Mucosa of descending colon (tissue), 3 donors: ENCODE results near the gene NUDT3. TPM values are rescaled to one million over a fixed set of nuclear protein-coding genes. Genes with fewer than 3 reads are reported as not detected.

Source experiments
- ATAC-seq: fragments of 200-7000 bp; cut with Tn5 transposase; one replicate; pipeline ENCODE4 v1.9.1; 2020; ENCODE audit warnings: mild to moderate bottlenecking, moderate library complexity
- DNase-seq, 3 donors: peaks; one replicate each; pipeline ENCODE4 v3.0.0-alpha.2; 2020
- H3K36me3 ChIP-seq: fragments of 200-600 bp; one replicate; pipeline ENCODE4 v1.8.0; 2021; ENCODE audit warnings: low read depth, mild to moderate bottlenecking
- H3K4me1 ChIP-seq: fragments of 200-600 bp; one replicate; pipeline ENCODE4 v1.8.0; 2021; ENCODE audit warnings: low read depth, mild to moderate bottlenecking
- H3K4me3 ChIP-seq: fragments of 200-600 bp; one replicate; pipeline ENCODE4 v1.8.0; 2021; ENCODE audit warnings: mild to moderate bottlenecking
- H3K9me3 ChIP-seq: fragments of 200-600 bp; one replicate; pipeline ENCODE4 v1.8.0; 2021; ENCODE audit warnings: mild to moderate bottlenecking
- intact Hi-C, 2 donors: fragments of 100-400 bp; cut with DNase I in 1 of 2; cut with micrococcal nuclease in 1 of 2; formaldehyde crosslinking; loops; one replicate each; pipeline versions ENCODE4 v1.11.0 to v1.11.1; 2022; cut with DNase I, micrococcal nuclease
- total RNA-seq, 3 donors: library from RNA; stranded (reverse); fragmentation: NEBNext Ultra II Directional in 2 of 3; extraction: Animal tissue kit (Norgen Biotek cat#: 25700) in 2 of 3; gene quantifications; one replicate each; pipeline versions ENCODE4 v1.2.1 to v1.2.4, GENCODE V29; 2021 to 2023
- TF ChIP-seq, protein P1 (sequence below): fragments of 200-600 bp; IDR thresholded peaks from one replicate; pipeline ENCODE4 v1.8.0; 2022; ENCODE audit warnings: antibody characterized with exemption, mild to moderate bottlenecking
- donor health status: DM: no; HTN: no; CAD: no; lungs with moderate emphysema.
- donor health status: DM: no; HTN: no; CAD: no.
- donor health status: DM: no; HTN: yes; CAD: no.

The NUDT3 gene
- total RNA-seq, 3 donors from 2014 or later: 19.1 to 48.7 (median 26.7) TPM

DNA sequence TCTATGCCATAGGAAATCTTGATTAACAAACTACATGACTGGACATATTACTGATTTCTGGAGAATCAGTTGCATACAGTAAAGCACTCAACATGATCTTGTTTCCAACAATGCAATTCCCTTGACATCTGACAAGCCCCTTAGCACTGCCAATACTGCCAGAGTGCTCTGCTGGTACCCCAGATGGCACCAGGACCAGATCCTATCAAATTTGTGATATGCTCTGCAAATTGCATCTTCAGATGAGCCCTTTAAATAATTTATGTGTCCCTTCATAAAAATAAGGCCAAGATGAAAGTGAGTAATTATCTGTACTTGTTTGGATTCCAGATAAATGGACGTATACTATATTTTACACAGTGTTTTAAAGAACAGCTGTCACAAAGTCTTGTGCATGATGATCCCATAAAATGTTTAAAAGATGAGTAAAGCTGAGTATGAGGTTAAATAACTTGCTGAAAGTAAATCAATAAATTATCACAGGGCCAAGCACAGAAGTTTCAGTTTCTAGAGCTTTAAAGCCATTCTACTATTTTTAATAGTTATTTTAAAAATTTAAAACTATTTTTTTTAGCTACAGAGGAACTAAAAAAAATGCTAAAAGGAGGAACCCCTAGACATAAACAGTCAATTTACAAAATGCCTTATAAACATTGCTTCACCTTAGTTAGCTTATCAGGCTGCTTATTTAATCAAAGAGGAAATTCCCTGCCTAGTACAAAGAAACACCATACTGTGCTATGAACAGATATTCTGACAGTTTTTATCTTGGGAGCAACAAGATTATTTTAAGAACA is 42.1 kb downstream of the NUDT3 start:
- Histone ChIP-seq H3K4me1 (peaks cover 4% of the 10 kb centered on the region), H3K9me3 (no peaks in the 10 kb centered on the region), H3K4me3 (no peak overlapping the region), H3K36me3 (no peaks in the 10 kb centered on the region)
- no peak for DNase-seq
- intact Hi-C loops: no loop called here
- TF ChIP-seq, protein P1, sequence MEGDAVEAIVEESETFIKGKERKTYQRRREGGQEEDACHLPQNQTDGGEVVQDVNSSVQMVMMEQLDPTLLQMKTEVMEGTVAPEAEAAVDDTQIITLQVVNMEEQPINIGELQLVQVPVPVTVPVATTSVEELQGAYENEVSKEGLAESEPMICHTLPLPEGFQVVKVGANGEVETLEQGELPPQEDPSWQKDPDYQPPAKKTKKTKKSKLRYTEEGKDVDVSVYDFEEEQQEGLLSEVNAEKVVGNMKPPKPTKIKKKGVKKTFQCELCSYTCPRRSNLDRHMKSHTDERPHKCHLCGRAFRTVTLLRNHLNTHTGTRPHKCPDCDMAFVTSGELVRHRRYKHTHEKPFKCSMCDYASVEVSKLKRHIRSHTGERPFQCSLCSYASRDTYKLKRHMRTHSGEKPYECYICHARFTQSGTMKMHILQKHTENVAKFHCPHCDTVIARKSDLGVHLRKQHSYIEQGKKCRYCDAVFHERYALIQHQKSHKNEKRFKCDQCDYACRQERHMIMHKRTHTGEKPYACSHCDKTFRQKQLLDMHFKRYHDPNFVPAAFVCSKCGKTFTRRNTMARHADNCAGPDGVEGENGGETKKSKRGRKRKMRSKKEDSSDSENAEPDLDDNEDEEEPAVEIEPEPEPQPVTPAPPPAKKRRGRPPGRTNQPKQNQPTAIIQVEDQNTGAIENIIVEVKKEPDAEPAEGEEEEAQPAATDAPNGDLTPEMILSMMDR: no peak
- ATAC-seq: no peak

DNA sequence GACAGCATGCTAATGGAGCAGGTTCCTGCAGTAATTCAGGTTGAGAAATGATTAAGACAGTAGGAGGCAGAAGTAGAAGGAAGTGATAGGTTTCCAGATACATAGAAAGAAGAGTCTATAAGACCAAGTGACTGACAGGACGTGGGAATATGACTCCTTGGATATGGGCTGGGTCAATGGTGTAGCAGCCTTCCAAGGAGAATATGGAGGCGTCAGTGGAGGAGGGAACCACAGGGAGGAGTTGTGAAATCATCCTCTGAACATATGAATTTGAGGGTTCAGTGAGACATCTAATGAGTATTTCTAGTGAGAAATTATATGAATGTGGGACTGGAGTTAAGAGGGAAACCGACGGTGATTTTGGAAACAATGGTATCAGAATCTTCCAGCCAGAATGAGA is 43.3 kb downstream of the NUDT3 start:
- no peaks in the 10 kb centered on the region for H3K36me3 ChIP-seq
- ATAC-seq: no peak
- H3K9me3 ChIP-seq: no peaks in the 10 kb centered on the region
- H3K4me3 ChIP-seq: no peak overlapping the region
- no peak for DNase-seq
- H3K4me1 ChIP-seq: peaks cover 4% of the 10 kb centered on the region
- TF ChIP-seq, protein P1: no peak
- intact Hi-C loops: no loop called here

DNA sequence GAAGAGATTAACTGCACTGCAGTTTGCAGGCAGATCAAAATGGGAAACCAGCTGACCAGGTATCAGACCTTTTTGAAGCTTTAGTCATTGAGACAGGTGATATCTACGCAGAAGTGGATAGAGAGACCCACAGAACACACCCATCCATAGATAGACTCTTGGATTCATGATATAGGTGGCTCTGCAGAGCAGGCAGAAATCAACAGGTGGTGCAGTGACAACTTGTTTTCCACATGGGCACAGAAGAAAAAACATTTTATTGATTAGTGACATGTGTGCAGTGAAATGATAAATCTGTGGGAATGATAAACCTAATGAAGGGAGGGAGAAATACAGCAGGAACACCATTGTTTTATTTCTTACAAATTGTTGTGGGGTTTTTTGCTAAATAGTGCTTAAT is 45.2 kb downstream of the NUDT3 start:
- intact Hi-C loops: no loop called here
- no peak for DNase-seq
- H3K36me3 ChIP-seq: no peaks in the 10 kb centered on the region
- no peak for ATAC-seq
- no peaks in the 10 kb centered on the region for H3K9me3 ChIP-seq
- no peak overlapping the region for H3K4me3 ChIP-seq
- TF ChIP-seq, protein P1: no peak
- peaks cover 4% of the 10 kb centered on the region for H3K4me1 ChIP-seq

DNA sequence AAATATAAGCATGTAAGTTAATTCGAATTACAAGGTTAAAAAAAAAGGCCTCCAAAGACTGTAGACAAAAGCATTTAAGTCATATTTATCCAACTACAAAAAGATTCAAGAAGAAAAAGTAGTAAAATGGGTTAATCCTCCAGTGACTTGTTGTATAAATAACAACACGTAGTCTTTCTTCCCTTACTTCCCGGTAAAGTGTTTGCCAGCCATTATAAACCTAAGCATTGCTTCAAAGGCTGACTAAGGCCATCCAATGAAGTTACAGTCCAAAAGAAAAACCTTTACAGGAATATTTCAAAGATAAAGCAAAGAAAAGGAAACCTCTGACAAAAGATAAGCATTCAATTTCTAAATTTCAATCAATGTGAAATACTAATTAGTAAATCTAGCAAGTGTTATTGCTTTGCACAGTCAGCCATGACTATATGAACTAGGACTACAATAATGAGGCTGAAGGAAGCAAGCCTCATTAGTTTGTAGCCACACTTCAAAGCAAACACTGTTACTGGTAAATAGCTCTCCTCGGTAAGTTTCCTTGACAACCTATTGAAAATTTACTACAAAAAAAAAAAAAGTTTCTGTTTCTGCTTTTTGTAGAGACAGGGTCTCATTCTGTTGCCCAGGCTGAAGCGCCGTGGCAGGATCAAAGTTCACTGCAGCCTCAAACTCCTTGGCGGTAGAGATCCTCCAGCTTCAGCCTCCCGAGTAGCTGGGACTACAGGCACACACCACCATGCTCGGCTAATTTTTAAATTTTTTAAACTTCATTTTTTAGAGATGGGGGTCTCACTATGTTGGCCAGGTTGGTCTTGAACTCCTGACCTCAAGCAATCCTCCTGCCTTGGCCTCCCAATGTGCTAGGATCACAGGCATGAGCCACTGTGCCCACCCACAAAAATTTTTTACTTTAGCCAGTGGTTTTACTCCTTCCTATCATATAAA is 46.0 kb downstream of the NUDT3 start:
- H3K9me3 ChIP-seq: no peaks in the 10 kb centered on the region
- DNase-seq (no peak), ATAC-seq (peak; percentile 67)
- H3K36me3 ChIP-seq: no peaks in the 10 kb centered on the region
- TF ChIP-seq, protein P1: no peak
- intact Hi-C loops: no loop called here
- H3K4me1 ChIP-seq: peaks cover 4% of the 10 kb centered on the region
- no peak overlapping the region for H3K4me3 ChIP-seq

DNA sequence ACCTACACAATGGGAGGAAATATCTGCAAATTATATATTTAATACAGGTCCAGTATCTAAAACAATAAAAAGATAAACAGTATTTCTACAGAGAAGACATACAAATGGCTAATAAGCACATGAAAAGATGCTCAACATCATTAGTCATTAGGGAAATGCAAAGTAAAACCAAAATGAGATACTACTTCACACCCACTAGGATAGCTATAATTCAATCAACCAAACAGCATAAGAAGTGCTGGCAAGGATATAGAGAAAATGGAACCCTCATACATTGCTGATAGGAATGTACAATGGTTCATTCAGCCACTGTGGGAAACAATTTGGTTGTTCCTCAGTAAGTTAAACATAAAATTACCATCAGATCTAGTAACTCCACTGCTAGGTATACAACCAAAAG is 48.7 kb downstream of the NUDT3 start:
- Histone ChIP-seq H3K4me1 (peaks cover 7% of the 10 kb centered on the region), H3K4me3 (no peak overlapping the region), H3K9me3 (no peaks in the 10 kb centered on the region), H3K36me3 (no peaks in the 10 kb centered on the region)
- DNase-seq (no peak), ATAC-seq (no peak)
- TF ChIP-seq, protein P1: no peak
- intact Hi-C loops: no loop called here
